Activated B cell treated with CpG ODN at 0.5 μM for 24 hours (primary cell): ENCODE results near the gene HCFC1. TPM values are rescaled to one million over a fixed set of nuclear protein-coding genes. Genes with fewer than 3 reads are reported as not detected.

Source experiments
- ATAC-seq: fragments of 200-7000 bp; cut with Tn5 transposase; one replicate; pipeline ENCODE4 v1.10.0; 2021; ENCODE audit warnings: low read depth, mild to moderate bottlenecking, moderate library complexity
- CTCF ChIA-PET: fragments of 350-600 bp; sonication (Branson Sonifier 250); formaldehyde crosslinking; loops from one replicate; lab custom pipeline; 2021; ENCODE audit warnings: antibody characterized with exemption; lab: Charles Lee
- POLR2A ChIA-PET: fragments of 350-600 bp; sonication (Branson Sonifier 250); formaldehyde crosslinking; loops from one replicate; lab custom pipeline; 2021; ENCODE audit warnings: antibody characterized with exemption; lab: Charles Lee
- DNase-seq: peaks from one replicate; pipeline ENCODE4 v3.0.0; 2022
- H3K27ac Mint-ChIP-seq: one replicate; pipeline ENCODE4 v1.8.0; 2020; ENCODE audit warnings: mixed read lengths
- H3K27me3 Mint-ChIP-seq: one replicate; pipeline ENCODE4 v1.8.0; 2021; ENCODE audit warnings: mixed read lengths
- H3K36me3 Mint-ChIP-seq: one replicate; pipeline ENCODE4 v1.8.0; 2021; ENCODE audit warnings: low read depth, mixed read lengths
- H3K4me1 Mint-ChIP-seq: one replicate; pipeline ENCODE4 v1.8.0; 2021; ENCODE audit warnings: mixed read lengths
- H3K4me3 Mint-ChIP-seq: one replicate; pipeline ENCODE4 v1.8.0; 2020; ENCODE audit warnings: mild to moderate bottlenecking, mixed read lengths
- H3K9me3 Mint-ChIP-seq: one replicate; pipeline ENCODE4 v1.8.0; 2020; ENCODE audit warnings: mixed read lengths
- CTCF ChIP-seq: fragments of 200-600 bp; IDR thresholded peaks from one replicate; pipeline ENCODE4 v1.8.0; 2022; ENCODE audit warnings: antibody characterized with exemption, mild to moderate bottlenecking
- intact Hi-C: fragments of 100-400 bp; cut with micrococcal nuclease; formaldehyde crosslinking; loops from one replicate; pipeline ENCODE4 v1.15.1; 2024
- total RNA-seq: library from RNA; stranded (reverse); gene quantifications from 2 replicates; pipeline ENCODE4 v1.2.3, GENCODE V29; 2022

The HCFC1 gene
- total RNA-seq, 1 donor from 2014 or later, result 79.4 TPM

DNA sequence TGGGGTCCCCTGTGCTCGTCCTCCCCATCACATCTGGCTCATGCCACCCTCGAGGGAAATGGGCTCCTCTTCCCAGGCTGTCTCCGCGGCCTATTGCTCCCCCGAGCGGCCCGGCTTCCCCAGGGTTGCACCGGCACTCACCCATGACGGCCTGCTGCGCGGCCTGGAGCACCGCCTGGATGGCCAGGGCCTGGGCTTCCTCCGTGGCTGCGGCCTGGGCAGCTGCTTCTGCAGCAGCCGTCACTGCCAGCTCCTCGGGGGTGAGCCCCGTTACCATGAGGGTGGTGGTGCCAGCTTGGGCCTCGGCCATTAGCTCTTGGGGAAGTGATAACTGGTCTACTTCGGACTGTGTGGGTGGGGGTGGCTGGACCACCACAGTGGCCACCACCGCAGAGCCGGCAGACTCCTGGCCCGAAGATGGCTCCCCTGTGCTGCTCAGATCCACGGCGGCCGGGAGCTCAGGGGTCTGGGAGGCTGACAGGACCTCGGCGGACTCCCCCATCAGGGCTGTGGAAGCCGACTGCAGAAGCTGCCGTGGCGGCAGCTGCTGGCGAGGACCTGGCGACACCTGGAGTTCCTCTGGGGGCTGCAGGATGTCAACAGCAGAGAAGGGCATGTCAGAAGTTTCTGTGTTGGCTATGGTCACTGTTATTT, 19.1 kb downstream of the HCFC1 start:
- intact Hi-C loops, result loop anchor here (1.0 to 2.0 kb wide), 3 partner anchors 14 to 188 kb away; partner anchors contain the start of gene PLXNB3
- DNase-seq (no peak), ATAC-seq (no peak)
- no peak overlapping the region for H3K4me3 Mint-ChIP-seq
- ChIA-PET POLR2A (interaction anchor here (1.2 kb wide), 1 partner anchor 27 kb away, joined by 4 read pairs; no protein-coding TSS in a partner anchor), CTCF (interaction anchor here (1.2 to 9.8 kb wide), 2 partner anchors 15 to 29 kb away, joined by 3 to 146 read pairs; partner anchors contain the start of gene ARHGAP4)
- no peak overlapping the region for H3K27ac Mint-ChIP-seq
- H3K36me3 Mint-ChIP-seq, result peaks cover 67% of the 10 kb centered on the region
- H3K4me1 Mint-ChIP-seq, result peaks cover 3% of the 10 kb centered on the region
- no peaks in the 10 kb centered on the region for H3K9me3 Mint-ChIP-seq
- TF ChIP-seq CTCF, result no peak
- no peaks in the 10 kb centered on the region for H3K27me3 Mint-ChIP-seq

DNA sequence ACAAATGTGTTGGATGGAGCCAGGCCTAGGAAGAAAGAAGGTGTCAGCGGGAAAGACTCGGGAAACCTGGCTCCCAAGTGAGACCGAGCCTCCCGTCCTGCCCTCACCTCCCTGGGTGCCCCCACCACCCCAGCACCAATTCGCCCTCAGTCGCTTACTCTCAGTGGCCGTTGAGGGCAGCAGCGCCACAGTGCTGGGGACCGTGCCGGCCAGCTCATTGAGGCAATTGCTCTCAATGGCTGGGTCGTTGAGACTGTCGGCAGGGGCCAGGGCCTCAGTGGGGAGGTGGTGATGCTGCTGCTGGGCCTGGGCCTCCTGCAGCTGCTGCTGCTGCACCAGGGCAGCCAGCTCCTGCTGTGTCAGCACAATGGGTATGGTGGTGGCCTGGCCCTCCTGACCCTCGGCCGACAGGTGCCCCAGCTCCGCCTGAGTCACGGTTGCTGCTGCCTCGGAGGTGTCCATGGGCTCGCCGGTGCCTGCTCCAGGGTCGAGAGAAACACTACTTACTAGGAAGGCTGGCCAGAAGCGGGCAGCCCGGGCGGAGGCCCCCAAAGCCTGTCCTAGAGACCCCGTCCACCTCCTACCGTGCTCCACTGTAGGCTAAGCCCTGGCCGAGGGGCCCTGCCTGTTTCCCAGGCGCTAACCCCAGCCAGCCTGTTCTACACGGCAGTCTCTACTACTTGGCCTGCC, 19.8 kb downstream of the HCFC1 start:
- TF ChIP-seq CTCF, result no peak
- Mint-ChIP-seq H3K9me3 (no peaks in the 10 kb centered on the region), H3K27ac (no peak overlapping the region), H3K4me3 (no peak overlapping the region), H3K4me1 (peaks cover 6% of the 10 kb centered on the region), H3K36me3 (peaks cover 62% of the 10 kb centered on the region), H3K27me3 (no peaks in the 10 kb centered on the region)
- ATAC-seq, result no peak
- ChIA-PET POLR2A (interaction anchor here (18.4 kb wide), 1 partner anchor 26 kb away, joined by 305 read pairs; the partner anchor contains the start of gene ARHGAP4), CTCF (interaction anchor here (1.2 to 9.8 kb wide), 3 partner anchors 12 to 28 kb away, joined by 3 to 146 read pairs (median 3); partner anchors contain the start of gene ARHGAP4)
- intact Hi-C loops, result loop anchor here (2.0 kb wide), 1 partner anchor 15 kb away; no protein-coding TSS in a partner anchor
- DNase-seq, result no peak

DNA sequence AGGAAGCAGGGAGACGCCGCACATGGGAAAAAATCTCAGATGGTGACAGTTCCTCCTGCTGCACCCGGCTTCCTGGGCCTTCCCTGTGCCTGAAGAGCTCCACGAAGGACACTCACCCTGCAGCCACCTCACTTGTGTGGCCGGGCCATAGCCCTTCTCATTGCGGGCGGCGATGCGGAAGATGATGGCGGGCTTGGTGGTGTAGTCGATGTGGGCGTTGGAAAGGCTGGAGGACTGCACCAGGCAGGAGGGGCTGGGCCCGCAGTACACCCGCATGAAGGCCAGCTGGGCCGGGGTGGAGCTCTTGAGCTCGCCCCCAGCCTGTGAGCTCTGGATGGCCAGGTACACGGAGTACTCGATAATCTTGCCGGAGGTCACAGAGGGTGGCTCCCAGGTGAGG, 21.5 kb downstream of the HCFC1 start:
- ChIA-PET POLR2A (interaction anchor here (0.6 to 18.4 kb wide), 4 partner anchors 17 to 155 kb away, joined by 3 to 305 read pairs (median 4); partner anchors contain the start of genes ARHGAP4, IDH3G and SSR4), CTCF (interaction anchor here (1.1 to 9.8 kb wide), 2 partner anchors 26 to 186 kb away, joined by 3 to 146 read pairs; partner anchors contain the start of genes ARHGAP4 and PLXNB3)
- H3K4me1 Mint-ChIP-seq, result peaks cover 11% of the 10 kb centered on the region
- H3K4me3 Mint-ChIP-seq, result no peak overlapping the region
- H3K27ac Mint-ChIP-seq, result no peak overlapping the region
- DNase-seq (no peak), ATAC-seq (no peak)
- intact Hi-C loops, result no loop called here
- TF ChIP-seq CTCF, result no peak
- H3K9me3 Mint-ChIP-seq, result no peaks in the 10 kb centered on the region
- H3K27me3 Mint-ChIP-seq, result no peaks in the 10 kb centered on the region
- H3K36me3 Mint-ChIP-seq, result peaks cover 47% of the 10 kb centered on the region

- TF ChIP-seq CTCF, result no peak
- no peak for ATAC-seq
- no peak for DNase-seq
- CTCF ChIA-PET, result interaction anchor here (3.0 to 9.8 kb wide), 2 partner anchors 25 to 186 kb away, joined by 20 to 146 read pairs; partner anchors contain the start of genes ARHGAP4 and PLXNB3
- Mint-ChIP-seq H3K4me3 (no peak overlapping the region), H3K9me3 (no peaks in the 10 kb centered on the region), H3K4me1 (peaks cover 14% of the 10 kb centered on the region), H3K36me3 (peaks cover 40% of the 10 kb centered on the region), H3K27me3 (no peaks in the 10 kb centered on the region), H3K27ac (no peak overlapping the region)
- intact Hi-C loops, result loop anchor here (5.0 kb wide), 2 partner anchors 62 to 1007 kb away; partner anchors contain the start of gene L1CAM
- POLR2A ChIA-PET, result interaction anchor here (1.1 to 18.4 kb wide), 3 partner anchors 18 to 154 kb away, joined by 3 to 305 read pairs (median 4); partner anchors contain the start of genes ARHGAP4, IDH3G and SSR4
These were observed 22.5 kb downstream of the HCFC1 start for GRCh38 chrX:153948847-153949805.
